Endothelial cell of umbilical vein (primary cell): ENCODE data around the gene MMADHC. TPM values are rescaled to one million over a fixed set of nuclear protein-coding genes. Genes with fewer than 3 reads are reported as not detected.

Source experiments
- BruUV-seq: library from RNA; stranded (reverse); fragments of 400-500 nt; replicated peaks from 2 replicates; lab custom pipeline; 2021; lab: Mats Ljungman, UMichigan
- CTCF ChIA-PET: fragments of 300-600, 350-600 bp; sonication (Branson Sonifier 250); formaldehyde crosslinking; loops from one replicate; lab custom pipeline; 2021; ENCODE audit warnings: antibody characterized with exemption, inconsistent platforms; lab: Charles Lee
- POLR2A ChIA-PET: fragments of 300-600, 350-600 bp; sonication (Branson Sonifier 250); formaldehyde crosslinking; loops from one replicate; lab custom pipeline; 2021; ENCODE audit warnings: antibody characterized with exemption, inconsistent platforms; lab: Charles Lee
- DNase-seq: peaks from one replicate; pipeline ENCODE4 v3.0.0-alpha.2; 2011; ENCODE audit warnings: low read depth, low spot score
- FAIRE-seq: peaks from 2 replicates; lab custom pipeline; 2011; peaks lifted over from hg19 to GRCh38; lab: Jason Lieb, UNC
- H2AFZ ChIP-seq: 2 replicates; pipeline ENCODE4 v1.6.0; 2012; ENCODE audit warnings: low read depth, low read length, control low read depth, inconsistent platforms
- H3K27ac ChIP-seq: 2 replicates; pipeline ENCODE4 v1.5.1; 2011; ENCODE audit warnings: low read depth, mild to moderate bottlenecking, control low read depth, low read length, moderate library complexity; ENCODE audit not compliant: insufficient read depth
- H3K27me3 ChIP-seq, 2 experiments: 2 replicates each; pipeline versions ENCODE4 v1.6.0 to v1.6.1; 2011; ENCODE audit warnings: low read length in 2 of 2, mixed read lengths in 1 of 2; ENCODE audit not compliant: control insufficient read depth in 2 of 2, insufficient read depth in 2 of 2
- H3K36me3 ChIP-seq, 2 experiments: 2 replicates in 1 of 2; 3 replicates in 1 of 2; pipeline ENCODE4 v1.5.1; 2011; ENCODE audit warnings: low read length in 2 of 2, mild to moderate bottlenecking in 1 of 2, moderate library complexity in 1 of 2; ENCODE audit not compliant: control insufficient read depth in 2 of 2, insufficient read depth in 2 of 2; ENCODE audit errors: extremely low read depth in 1 of 2
- H3K4me1 ChIP-seq: 3 replicates; pipeline ENCODE4 v1.5.1; 2011; ENCODE audit warnings: mild to moderate bottlenecking, low read length; ENCODE audit not compliant: control insufficient read depth, insufficient read depth; ENCODE audit errors: extremely low read depth
- H3K4me2 ChIP-seq: 2 replicates; pipeline ENCODE4 v1.6.1; 2011; ENCODE audit warnings: low read length, control low read depth, mixed read lengths; ENCODE audit not compliant: insufficient read depth
- H3K4me3 ChIP-seq, 3 experiments: fragments of 200-600 bp in 1 of 3; sonication (generic), shearing (Covaris generic) in 1 of 3; replicated peaks in 1 of 3; 2 replicates each; pipeline ENCODE4 v1.5.1; 2011 to 2016; ENCODE audit warnings: control low read depth in 3 of 3, low read length in 3 of 3, mild to moderate bottlenecking in 2 of 3, inconsistent platforms in 1 of 3, low read depth in 1 of 3, moderate library complexity in 1 of 3; ENCODE audit not compliant: insufficient read depth in 1 of 3
- H3K79me2 ChIP-seq: 2 replicates; pipeline ENCODE4 v1.6.0; 2012; ENCODE audit warnings: low read length, inconsistent platforms; ENCODE audit not compliant: control insufficient read depth, insufficient read depth
- H3K9ac ChIP-seq: replicated peaks from 2 replicates; pipeline ENCODE3; 2011; ENCODE audit warnings: low read length, control low read depth; ENCODE audit not compliant: insufficient read depth; ENCODE audit errors: extremely low read depth
- H3K9me1 ChIP-seq: replicated peaks from 3 replicates; pipeline ENCODE4 v1.6.0; 2011; ENCODE audit warnings: mild to moderate bottlenecking, low read length; ENCODE audit not compliant: control insufficient read depth, insufficient read depth; ENCODE audit errors: extremely low read depth
- H3K9me3 ChIP-seq: replicated peaks from 2 replicates; pipeline ENCODE4 v1.5.1; 2012; ENCODE audit warnings: low read length, inconsistent platforms; ENCODE audit not compliant: control insufficient read depth, insufficient read depth
- H4K20me1 ChIP-seq: replicated peaks from 2 replicates; pipeline ENCODE3; 2011; ENCODE audit warnings: mild to moderate bottlenecking, low read length; ENCODE audit not compliant: control insufficient read depth, insufficient read depth; ENCODE audit errors: extremely low read depth
- CTCF ChIP-seq, 2 donors: IDR thresholded peaks; 1 replicate in 1 of 2; 2 replicates in 1 of 2; pipeline ENCODE4 v1.5.1; 2011; ENCODE audit warnings: low read length in 2 of 2, mild to moderate bottlenecking in 2 of 2, moderate library complexity in 2 of 2, control low read depth in 1 of 2, inconsistent platforms in 1 of 2, low read depth in 1 of 2; ENCODE audit not compliant: insufficient read depth in 1 of 2; ENCODE audit errors: extremely low read depth in 1 of 2
- EZH2 ChIP-seq: IDR thresholded peaks from 2 replicates; pipeline ENCODE4 v1.6.1; 2012; ENCODE audit warnings: borderline replicate concordance, low read depth, mild to moderate bottlenecking, moderate library complexity, low read length, inconsistent platforms; ENCODE audit not compliant: severe bottlenecking
- FOS ChIP-seq: IDR thresholded peaks from 2 replicates; pipeline ENCODE4 v1.6.1; 2011; ENCODE audit warnings: mild to moderate bottlenecking, low read length, moderate library complexity, borderline replicate concordance; ENCODE audit not compliant: insufficient read depth
- GATA2 ChIP-seq: IDR thresholded peaks from 2 replicates; pipeline ENCODE4 v1.7.0; 2011; ENCODE audit warnings: low read depth, mild to moderate bottlenecking, moderate library complexity, mixed read lengths, low read length; ENCODE audit not compliant: insufficient read length, insufficient read depth
- JUN ChIP-seq: IDR thresholded peaks from 2 replicates; pipeline ENCODE4 v1.6.1; 2011; ENCODE audit warnings: borderline replicate concordance, low read depth; ENCODE audit not compliant: insufficient read length, insufficient read depth
- MAX ChIP-seq: IDR thresholded peaks from 2 replicates; pipeline ENCODE4 v1.6.1; 2011; ENCODE audit not compliant: insufficient read depth, insufficient read length
- MYC ChIP-seq: IDR thresholded peaks from one replicate; pipeline ENCODE4 v1.6.1; 2011; ENCODE audit warnings: mild to moderate bottlenecking, low read depth, low read length
- POLR2A ChIP-seq: IDR thresholded peaks from 2 replicates; pipeline ENCODE4 v1.6.1; 2012; ENCODE audit warnings: low read depth, mild to moderate bottlenecking, control low read depth, low read length
- POLR2AphosphoS5 ChIP-seq: IDR thresholded peaks from 2 replicates; pipeline ENCODE4 v1.6.1; 2012; ENCODE audit warnings: low read depth, mild to moderate bottlenecking, control low read depth, low read length, moderate library complexity; ENCODE audit not compliant: insufficient read depth
- dilution Hi-C: fragments of 300-500 bp; cut with MboI; formaldehyde crosslinking; loops from one replicate; pipeline ENCODE4 v1.15.0; 2019; ENCODE audit warnings: low sequenced_read_pairs; ENCODE audit not compliant: extremely low pct_ligation_motif_present
- intact Hi-C: fragments of 100-400 bp; cut with micrococcal nuclease; formaldehyde crosslinking; loops from one replicate; pipeline ENCODE4 v1.10.0; 2022
- polyA plus RNA-seq, 4 experiments: library from polyadenylated mRNA; depleted of rRNA in 3 of 4; stranded (reverse) in 3 of 4; unstranded in 1 of 4; fragments of >200 nt; gene quantifications; 2 replicates each; pipeline versions ENCODE4 v1.2.1 to v1.2.3, GENCODE V29; 2011 to 2012; ENCODE audit warnings: missing spikeins in 1 of 4
- total RNA-seq: library from RNA; stranded (reverse); gene quantifications from 2 replicates; pipeline ENCODE4 v1.2.3, GENCODE V29; 2021

MMADHC gene
- total and polyA plus RNA-seq, 2 donors (not counting 3 experiments of a cell fraction or from before 2014, with no cell fraction given): 53.4 to 115 TPM

GRCh38 chr2:149611100-149611820 lies 23.7 kb upstream of the MMADHC start:
- TF ChIP-seq EZH2 (no peak), POLR2A (no peak), JUN (no peak), MYC (no peak), FOS (no peak), CTCF (IDR thresholded peaks at IDR 0.05; ENCODE audit: extremely low read depth in 1 of 2, insufficient read depth in 1 of 2, low read depth in 1 of 2, low read length in 2 of 2) (no peak), POLR2AphosphoS5 (no peak), GATA2 (no peak), MAX (no peak)
- peak; percentile 24 for FAIRE-seq

More at GRCh38 chr2:149611100-149611820, 23.7 kb upstream of the MMADHC start:
- intact Hi-C loops: no loop called here
- H3K4me3 ChIP-seq: no peak overlapping the region
- H3K4me1 ChIP-seq: no peaks in the 10 kb centered on the region
- no peak for DNase-seq
- POLR2A ChIA-PET: no interaction called here
- no peaks in the 10 kb centered on the region for H3K9me3 ChIP-seq
- H3K79me2 ChIP-seq: no peaks in the 10 kb centered on the region
- H3K4me2 ChIP-seq: no peak overlapping the region
- CTCF ChIA-PET: no interaction called here
- H3K9me1 ChIP-seq: no peaks in the 10 kb centered on the region
- H2AFZ ChIP-seq: no peak overlapping the region
- BruUV-seq: no TSS peak
- no peaks in the 10 kb centered on the region for H3K27me3 ChIP-seq
- H3K27ac ChIP-seq: no peak overlapping the region
- dilution Hi-C loops: no loop called here
- no peak overlapping the region for H3K9ac ChIP-seq
- no peaks in the 10 kb centered on the region for H4K20me1 ChIP-seq
- H3K36me3 ChIP-seq: no peaks in the 10 kb centered on the region
